ENCODE measurements around the gene UBE2I. TPM values are rescaled to one million over a fixed set of nuclear protein-coding genes. Genes with fewer than 3 reads are reported as not detected.
A peak's percentile ranks its signal among the peaks of the same experiment; 100 is the strongest.

Gene UBE2I
- total RNA-seq, 1 experiment from 2014 or later = 198 TPM

GRCh38 chr16:1283996-1284616, 25.3 kb upstream of the UBE2I start:
- H3K27ac ChIP-seq (ENCODE audit: low read length) = no peak overlapping the region
- TF ChIP-seq CTCF (IDR thresholded peaks at IDR 0.05) (no peak), TCF7L2 (IDR thresholded peaks at IDR 0.05; ENCODE audit: low read depth, low read length) (no peak), SIN3A (IDR thresholded peaks at IDR 0.05; ENCODE audit: borderline replicate concordance, insufficient read depth, low read depth, low read length) (no peak), POLR2AphosphoS5 (IDR thresholded peaks at IDR 0.05; ENCODE audit: low read depth, low read length) (no peak), REST (IDR thresholded peaks at IDR 0.05; ENCODE audit: insufficient read depth in 1 of 2, low read depth in 2 of 2, low read length in 1 of 2) (no peak)
- no peaks in the 10 kb centered on the region for H3K36me3 ChIP-seq (ENCODE audit: control insufficient read depth, insufficient read depth, low read length)
- no peaks in the 10 kb centered on the region for H3K27me3 ChIP-seq (ENCODE audit: control insufficient read depth, insufficient read depth, low read length)
- peaks cover 4% of the 10 kb centered on the region; the same call in 1 of the 2 replicates for H3K4me1 ChIP-seq (ENCODE audit: control insufficient read depth, insufficient read depth, low read length)
- ATAC-seq = peak; percentile 36; the same call in 1 of the 2 replicates
- POLR2A ChIA-PET = interaction anchor here (0.5 kb wide), 1 partner anchor 133 kb away, joined by 10 read pairs; no protein-coding TSS in a partner anchor
- H3K4me3 ChIP-seq (ENCODE audit: low read depth in 2 of 2, low read length in 2 of 2) = no peak overlapping the region
- in situ Hi-C loops (cut with HindIII; ENCODE audit: low pct_unique_long_range_greater_than_20kb, low sequenced_read_pairs) (no loop called here), intact Hi-C loops (cut with micrococcal nuclease; ENCODE audit: unreplicated experiment) (no loop called here)
- CTCF ChIA-PET = interaction anchor here (0.6 kb wide), 2 partner anchors 10 to 47 kb away, joined by 3 read pairs; no protein-coding TSS in a partner anchor
- no peak for DNase-seq (ENCODE audit: low read depth, low spot score)
- no TSS peak for BruUV-seq (replicated peaks)
- H3K9me3 ChIP-seq (ENCODE audit: control insufficient read depth, insufficient read depth, low read depth, low read length) = no peaks in the 10 kb centered on the region

- in situ Hi-C loops (cut with HindIII; ENCODE audit: low pct_unique_long_range_greater_than_20kb, low sequenced_read_pairs) = no loop called here
- H3K4me3 ChIP-seq (ENCODE audit: low read depth in 2 of 2, low read length in 2 of 2) = no peak overlapping the region
These were observed 23.5 kb upstream of the UBE2I start for GRCh38 chr16:1285669-1286512.

More at GRCh38 chr16:1285669-1286512, 23.5 kb upstream of the UBE2I start:
- H3K27me3 ChIP-seq (ENCODE audit: control insufficient read depth, insufficient read depth, low read length) = no peaks in the 10 kb centered on the region
- no peak for DNase-seq (ENCODE audit: low read depth, low spot score)
- ChIA-PET POLR2A (no interaction called here), CTCF (interaction anchor here (0.6 kb wide), 1 partner anchor 21 kb away, joined by 4 read pairs; no protein-coding TSS in a partner anchor)
- no peak overlapping the region for H3K27ac ChIP-seq (ENCODE audit: low read length)
- H3K9me3 ChIP-seq (ENCODE audit: control insufficient read depth, insufficient read depth, low read depth, low read length) = no peaks in the 10 kb centered on the region
- ATAC-seq = no peak
- intact Hi-C loops (cut with micrococcal nuclease; ENCODE audit: unreplicated experiment) = no loop called here
- no peaks in the 10 kb centered on the region for H3K36me3 ChIP-seq (ENCODE audit: control insufficient read depth, insufficient read depth, low read length)
- TF ChIP-seq REST (IDR thresholded peaks at IDR 0.05; ENCODE audit: insufficient read depth in 1 of 2, low read depth in 2 of 2, low read length in 1 of 2) (no peak), SIN3A (IDR thresholded peaks at IDR 0.05; ENCODE audit: borderline replicate concordance, insufficient read depth, low read depth, low read length) (no peak)
- no TSS peak for BruUV-seq (replicated peaks)
- peaks cover 6% of the 10 kb centered on the region; the same call in 1 of the 2 replicates for H3K4me1 ChIP-seq (ENCODE audit: control insufficient read depth, insufficient read depth, low read length)
